K562 (cell line): Measurements from ENCODE around the gene TNNT1. TPM values are rescaled to one million over a fixed set of nuclear protein-coding genes. Genes with fewer than 3 reads are reported as not detected.

ENCODE experiments used
- ADNP ChIP-seq: fragments of 200-800 bp; sonication (Bioruptor generic); IDR thresholded peaks from 2 replicates; pipeline ENCODE4 v1.6.1; 2016; ENCODE audit warnings: missing genetic modification characterization, missing compliant biosample characterization
- ARNT ChIP-seq, 2 experiments: fragments of 450-650 bp; IDR thresholded peaks; 2 replicates each; pipeline ENCODE4 v1.6.1; 2016; ENCODE audit warnings: mild to moderate bottlenecking in 1 of 2
- CREB1 ChIP-seq, 2 experiments: sonication (generic) in 1 of 2; formaldehyde crosslinking in 1 of 2; IDR thresholded peaks; 2 replicates each; pipeline versions ENCODE4 v1.6.1 to v1.8.0; 2012 to 2022; ENCODE audit warnings: inconsistent platforms in 1 of 2, mild to moderate bottlenecking in 1 of 2, missing genetic modification reagents in 1 of 2, moderate library complexity in 1 of 2
- E2F3 ChIP-seq: fragments of 250-450 bp; sonication (Bioruptor Pico); IDR thresholded peaks from 2 replicates; pipeline ENCODE4 v1.4.0; 2020; ENCODE audit warnings: mild to moderate bottlenecking
- ELF2 ChIP-seq: fragments of 250-450 bp; sonication (Bioruptor Pico); IDR thresholded peaks from 2 replicates; pipeline ENCODE4 v1.5.0; 2021; ENCODE audit warnings: mild to moderate bottlenecking
- KLF1 ChIP-seq: fragments of 450-650 bp; IDR thresholded peaks from 2 replicates; pipeline ENCODE4 v1.6.1; 2016; ENCODE audit warnings: missing genetic modification characterization, missing compliant biosample characterization
- RHOXF2B ChIP-seq: fragments of 250-450 bp; sonication (Bioruptor Pico); conservative IDR thresholded peaks from 2 replicates; pipeline ENCODE4 v1.5.1; 2021
- TFAM ChIP-seq: fragments of 250-450 bp; sonication (Bioruptor Pico); conservative IDR thresholded peaks from 2 replicates; pipeline ENCODE4 v1.5.0; 2021; ENCODE audit warnings: mild to moderate bottlenecking, moderate library complexity
- ZNF12 ChIP-seq: sonication (generic); formaldehyde crosslinking; IDR thresholded peaks from 2 replicates; pipeline ENCODE4 v1.4.0; 2020; ENCODE audit warnings: mild to moderate bottlenecking, missing genetic modification reagents
- ZNF431 ChIP-seq: sonication (generic); formaldehyde crosslinking; IDR thresholded peaks from 2 replicates; pipeline ENCODE4 v1.8.0; 2022; ENCODE audit warnings: mild to moderate bottlenecking, missing genetic modification reagents
- ZNF644 ChIP-seq: fragments of 200-800 bp; sonication (Bioruptor generic); IDR thresholded peaks from 2 replicates; pipeline ENCODE4 v1.6.1; 2016; ENCODE audit warnings: low read depth, missing genetic modification characterization, missing compliant biosample characterization
- ZNF696 ChIP-seq: fragments of 250-450 bp; sonication (Bioruptor Pico); conservative IDR thresholded peaks from 2 replicates; pipeline ENCODE4 v1.4.0; 2020; ENCODE audit warnings: mild to moderate bottlenecking, moderate library complexity
- ZNF699 ChIP-seq: fragments of 250-450 bp; sonication (Bioruptor Pico); IDR thresholded peaks from 2 replicates; pipeline ENCODE4 v1.8.0; 2021; ENCODE audit warnings: mild to moderate bottlenecking, moderate library complexity; ENCODE audit not compliant: insufficient replicate concordance
- ZSCAN29 ChIP-seq: fragments of 450-650 bp; IDR thresholded peaks from 2 replicates; pipeline ENCODE4 v1.6.1; 2017
- polyA plus RNA-seq, 8 experiments: library from polyadenylated mRNA; depleted of rRNA in 4 of 8; stranded (reverse) in 5 of 8; unstranded in 3 of 8; fragments of >200 nt; fragmentation: Nextera tagmentation in 2 of 8; fragmentation: Illumina TruSeq in 1 of 8; extraction: Ambion mirVana in 2 of 8; extraction: Trizol in 1 of 8; gene quantifications; 2 replicates each; pipeline versions ENCODE4 v1.2.1 to v1.2.3, GENCODE V29; 2011 to 2014; ENCODE audit warnings: inconsistent platforms in 1 of 8, missing spikeins in 1 of 8
- total RNA-seq, 7 experiments: library from RNA; depleted of rRNA in 6 of 7; stranded (reverse); fragments of >200 nt in 6 of 7; fragmentation: Illumina TruSeq in 2 of 7; extraction: Trizol in 2 of 7; gene quantifications; 2 replicates each; pipeline versions ENCODE4 v1.2.1 to v1.2.3, GENCODE V29; 2011 to 2021; ENCODE audit warnings: low replicate concordance in 1 of 7
- TF ChIP-seq, protein P1 (sequence below): IDR thresholded peaks from 2 replicates; pipeline ENCODE4 v1.6.1; 2016; ENCODE audit warnings: missing genetic modification characterization, missing compliant biosample characterization
- TF ChIP-seq, protein P2 (sequence below): IDR thresholded peaks from 2 replicates; pipeline ENCODE4 v1.6.1; 2011; ENCODE audit warnings: borderline replicate concordance, low read depth, mild to moderate bottlenecking, moderate library complexity, low read length; ENCODE audit not compliant: insufficient read depth, poor library complexity, severe bottlenecking
- TF ChIP-seq, protein P3 (sequence below): fragments of 250-450 bp; sonication (Bioruptor Pico); IDR thresholded peaks from 2 replicates; pipeline ENCODE4 v1.5.0; 2021; ENCODE audit warnings: mild to moderate bottlenecking, moderate library complexity
- TF ChIP-seq, protein P4 (sequence below): fragments of 450-650 bp; formaldehyde crosslinking; IDR thresholded peaks from 2 replicates; pipeline ENCODE4 v1.4.0; 2022; ENCODE audit warnings: missing genetic modification characterization
- TF ChIP-seq, protein P5 (sequence below): fragments of 250-450 bp; sonication (Bioruptor Pico); IDR thresholded peaks from 2 replicates; pipeline ENCODE4 v1.9.0; 2021; ENCODE audit warnings: mild to moderate bottlenecking

Gene TNNT1
- total and polyA plus RNA-seq, 9 of the 15 experiments (the other 6 are each of a cell fraction or from before 2014, with no cell fraction given) = 31.8 to 390 (median 227) TPM

DNA sequence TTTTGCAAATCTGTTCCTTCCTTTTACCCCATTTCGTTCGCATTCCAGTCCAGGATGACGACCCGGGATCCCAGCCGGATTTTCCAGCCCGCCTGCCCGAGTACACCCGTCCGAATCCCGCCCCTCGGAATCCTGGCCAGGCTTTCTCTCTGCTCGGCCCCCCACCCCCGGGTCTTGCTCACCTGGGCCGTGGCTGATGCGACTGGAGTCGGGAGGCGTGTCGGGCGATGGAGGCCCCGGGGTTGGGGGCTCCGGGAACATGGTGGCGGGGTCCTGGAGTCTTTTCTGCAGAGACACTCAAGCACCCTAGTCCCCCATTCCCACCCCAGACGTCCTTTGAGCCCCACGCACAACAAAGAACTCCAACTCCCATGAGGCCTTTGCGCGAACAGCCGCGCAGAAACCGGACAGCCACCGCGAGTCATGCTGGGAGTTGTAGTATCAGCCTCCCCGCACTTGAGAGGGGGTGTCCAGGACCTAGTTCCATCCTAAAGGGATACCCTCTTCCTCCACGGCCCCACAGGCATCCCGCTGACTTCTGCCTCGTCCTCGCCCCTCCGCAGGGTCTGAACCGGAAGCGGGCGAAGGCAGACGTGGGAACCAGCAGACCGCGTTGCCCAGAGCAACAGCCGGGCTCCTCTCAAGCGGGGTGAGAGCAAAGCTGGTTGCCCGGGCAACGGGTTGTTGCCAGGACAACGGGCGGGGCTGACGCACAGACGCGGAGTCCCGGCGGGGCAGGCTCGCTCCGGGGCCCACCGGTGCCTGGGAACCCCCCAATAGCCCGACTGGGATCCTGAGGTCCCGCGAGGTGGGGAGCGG is 30.0 kb upstream of the TNNT1 start (continued):
- TF ChIP-seq, protein P1, sequence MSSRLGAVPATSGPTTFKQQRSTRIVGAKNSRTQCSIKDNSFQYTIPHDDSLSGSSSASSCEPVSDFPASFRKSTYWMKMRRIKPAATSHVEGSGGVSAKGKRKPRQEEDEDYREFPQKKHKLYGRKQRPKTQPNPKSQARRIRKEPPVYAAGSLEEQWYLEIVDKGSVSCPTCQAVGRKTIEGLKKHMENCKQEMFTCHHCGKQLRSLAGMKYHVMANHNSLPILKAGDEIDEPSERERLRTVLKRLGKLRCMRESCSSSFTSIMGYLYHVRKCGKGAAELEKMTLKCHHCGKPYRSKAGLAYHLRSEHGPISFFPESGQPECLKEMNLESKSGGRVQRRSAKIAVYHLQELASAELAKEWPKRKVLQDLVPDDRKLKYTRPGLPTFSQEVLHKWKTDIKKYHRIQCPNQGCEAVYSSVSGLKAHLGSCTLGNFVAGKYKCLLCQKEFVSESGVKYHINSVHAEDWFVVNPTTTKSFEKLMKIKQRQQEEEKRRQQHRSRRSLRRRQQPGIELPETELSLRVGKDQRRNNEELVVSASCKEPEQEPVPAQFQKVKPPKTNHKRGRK (tag) = no peak
- TF ChIP-seq TFAM (no peak), ZNF696 (CRISPR knock-in tag) (no peak), ZNF12 (CRISPR knock-in tag) (no peak), ELF2 (CRISPR knock-in tag) (no peak), KLF1 (tag) (peak; percentile 82), ADNP (tag) (no peak), ZNF644 (tag) (peak; percentile 80), CREB1 (IDR thresholded peaks at IDR 0.05) (peak; percentile 44; the same call in 1 of the 2 replicates), CREB1 (CRISPR knock-in tag; IDR thresholded peaks at IDR 0.05) (peak; percentile 54; the same call in 1 of the 2 replicates), ZSCAN29 (no peak), RHOXF2B (CRISPR knock-in tag) (no peak), ZNF431 (CRISPR knock-in tag) (no peak), ZNF699 (CRISPR knock-in tag) (no peak), ARNT (IDR thresholded peaks at IDR 0.05) (no peak), E2F3 (CRISPR knock-in tag) (no peak)
- TF ChIP-seq, protein P2, sequence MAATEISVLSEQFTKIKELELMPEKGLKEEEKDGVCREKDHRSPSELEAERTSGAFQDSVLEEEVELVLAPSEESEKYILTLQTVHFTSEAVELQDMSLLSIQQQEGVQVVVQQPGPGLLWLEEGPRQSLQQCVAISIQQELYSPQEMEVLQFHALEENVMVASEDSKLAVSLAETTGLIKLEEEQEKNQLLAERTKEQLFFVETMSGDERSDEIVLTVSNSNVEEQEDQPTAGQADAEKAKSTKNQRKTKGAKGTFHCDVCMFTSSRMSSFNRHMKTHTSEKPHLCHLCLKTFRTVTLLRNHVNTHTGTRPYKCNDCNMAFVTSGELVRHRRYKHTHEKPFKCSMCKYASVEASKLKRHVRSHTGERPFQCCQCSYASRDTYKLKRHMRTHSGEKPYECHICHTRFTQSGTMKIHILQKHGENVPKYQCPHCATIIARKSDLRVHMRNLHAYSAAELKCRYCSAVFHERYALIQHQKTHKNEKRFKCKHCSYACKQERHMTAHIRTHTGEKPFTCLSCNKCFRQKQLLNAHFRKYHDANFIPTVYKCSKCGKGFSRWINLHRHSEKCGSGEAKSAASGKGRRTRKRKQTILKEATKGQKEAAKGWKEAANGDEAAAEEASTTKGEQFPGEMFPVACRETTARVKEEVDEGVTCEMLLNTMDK = no peak
- TF ChIP-seq, protein P3, sequence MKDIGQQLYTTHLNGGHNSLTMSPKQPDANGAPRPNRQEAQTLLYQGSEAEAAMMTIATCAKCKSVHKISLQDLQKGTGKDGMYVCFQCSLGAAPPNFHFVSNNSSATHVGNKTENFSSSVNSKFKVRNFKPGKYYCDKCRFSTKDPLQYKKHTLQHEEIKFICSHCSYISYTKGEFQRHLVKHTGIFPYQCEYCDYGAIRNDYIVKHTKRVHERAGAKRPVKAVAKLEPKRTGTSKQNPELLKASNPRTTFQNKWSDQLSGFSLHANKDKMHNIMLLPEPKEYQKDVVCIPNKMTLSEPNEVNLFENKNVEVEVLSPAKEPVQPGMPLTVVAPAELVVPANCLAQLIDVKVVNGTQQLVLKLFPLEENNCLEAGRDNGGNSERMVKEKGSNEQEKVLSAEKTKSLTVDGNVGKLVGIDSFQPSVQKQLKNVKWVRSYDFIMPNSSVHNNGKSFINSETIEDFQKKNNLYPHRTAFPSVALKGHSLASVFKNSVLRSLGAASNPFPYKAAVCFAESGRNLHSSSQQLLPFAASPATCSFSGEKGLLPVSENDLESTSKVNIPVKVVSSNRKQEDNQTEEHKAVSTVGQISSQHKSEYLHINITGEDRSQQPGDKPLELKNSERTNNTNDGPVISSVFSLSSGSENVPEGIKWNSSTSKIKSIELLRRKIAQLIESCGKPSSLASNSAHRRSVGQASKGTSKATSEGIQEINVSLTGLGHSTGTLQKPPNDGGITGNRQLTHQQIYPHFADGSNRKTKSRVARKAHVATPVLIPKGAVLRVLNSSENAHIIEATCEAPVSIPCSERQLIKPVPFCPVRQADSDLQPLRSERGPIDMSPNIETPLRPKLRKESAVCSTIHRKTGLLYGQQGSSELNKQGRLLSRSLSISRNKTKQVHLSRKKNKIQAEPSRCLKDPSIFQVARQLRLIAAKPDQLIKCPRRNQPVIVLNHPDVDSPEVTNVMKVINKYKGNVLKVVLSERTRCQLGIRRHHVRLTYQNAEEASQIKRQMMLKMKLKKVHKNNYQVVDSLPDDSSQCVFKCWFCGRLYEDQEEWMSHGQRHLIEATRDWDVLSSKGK (CRISPR knock-in tag) = no peak
- TF ChIP-seq, protein P4, sequence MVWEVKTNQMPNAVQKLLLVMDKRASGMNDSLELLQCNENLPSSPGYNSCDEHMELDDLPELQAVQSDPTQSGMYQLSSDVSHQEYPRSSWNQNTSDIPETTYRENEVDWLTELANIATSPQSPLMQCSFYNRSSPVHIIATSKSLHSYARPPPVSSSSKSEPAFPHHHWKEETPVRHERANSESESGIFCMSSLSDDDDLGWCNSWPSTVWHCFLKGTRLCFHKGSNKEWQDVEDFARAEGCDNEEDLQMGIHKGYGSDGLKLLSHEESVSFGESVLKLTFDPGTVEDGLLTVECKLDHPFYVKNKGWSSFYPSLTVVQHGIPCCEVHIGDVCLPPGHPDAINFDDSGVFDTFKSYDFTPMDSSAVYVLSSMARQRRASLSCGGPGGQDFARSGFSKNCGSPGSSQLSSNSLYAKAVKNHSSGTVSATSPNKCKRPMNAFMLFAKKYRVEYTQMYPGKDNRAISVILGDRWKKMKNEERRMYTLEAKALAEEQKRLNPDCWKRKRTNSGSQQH (CRISPR knock-in tag) = no peak
- TF ChIP-seq, protein P5, sequence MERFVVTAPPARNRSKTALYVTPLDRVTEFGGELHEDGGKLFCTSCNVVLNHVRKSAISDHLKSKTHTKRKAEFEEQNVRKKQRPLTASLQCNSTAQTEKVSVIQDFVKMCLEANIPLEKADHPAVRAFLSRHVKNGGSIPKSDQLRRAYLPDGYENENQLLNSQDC = no peak
